ENCODE measurements around the gene GFRA1. TPM values are rescaled to one million over a fixed set of nuclear protein-coding genes. Genes with fewer than 3 reads are reported as not detected.

GFRA1 gene
- total and polyA plus RNA-seq, 7 experiments from 2014 or later: not detected

GRCh38 chr10:116071453-116072148, 201.4 kb downstream of the GFRA1 start:
- ChIA-PET CTCF (no interaction called here), POLR2A (no interaction called here)
- no peak for ATAC-seq
- Mint-ChIP-seq H3K9me3 (peaks cover 0 to 3% (median 0%) of the 10 kb centered on the region in 11 donors), H3K4me3 (no peak overlapping the region), H3K27me3 (peaks cover 0 to 3% (median 0%) of the 10 kb centered on the region in 5 donors), H3K36me3 (no peaks in the 10 kb centered on the region), H3K27ac (no peak overlapping the region), H3K4me1 (no peaks in the 10 kb centered on the region)
- no peak overlapping the region for H3K27ac ChIP-seq (ENCODE audit: low read depth, low read length)
- no peak for DNase-seq
- H3K9me3 ChIP-seq (ENCODE audit: control insufficient read depth in 2 of 3, low read length in 3 of 3): no peaks in the 10 kb centered on the region
- H3K4me1 ChIP-seq (ENCODE audit: control insufficient read depth in 2 of 2, insufficient read depth in 2 of 2, low read length in 2 of 2): no peaks in the 10 kb centered on the region
- H3K4me3 ChIP-seq (ENCODE audit: low read length): no peak overlapping the region
- intact Hi-C loops (cut with micrococcal nuclease): no loop called here
- H3K36me3 ChIP-seq (ENCODE audit: control insufficient read depth in 2 of 3, insufficient read depth in 3 of 3, low read length in 3 of 3): no peaks in the 10 kb centered on the region
- H3K27me3 ChIP-seq (ENCODE audit: control insufficient read depth in 2 of 2, insufficient read depth in 2 of 2, low read length in 2 of 2): no peaks in the 10 kb centered on the region

- Mint-ChIP-seq H3K4me1 (no peaks in the 10 kb centered on the region), H3K9me3 (peaks cover 0 to 3% (median 0%) of the 10 kb centered on the region in 11 donors), H3K27me3 (peaks cover 0 to 5% (median 0%) of the 10 kb centered on the region in 5 donors), H3K4me3 (no peak overlapping the region), H3K36me3 (no peaks in the 10 kb centered on the region), H3K27ac (no peak overlapping the region)
- Histone ChIP-seq H3K4me1 (ENCODE audit: control insufficient read depth in 2 of 2, insufficient read depth in 2 of 2, low read length in 2 of 2) (no peaks in the 10 kb centered on the region), H3K36me3 (ENCODE audit: control insufficient read depth in 2 of 3, insufficient read depth in 3 of 3, low read length in 3 of 3) (no peaks in the 10 kb centered on the region), H3K27me3 (ENCODE audit: control insufficient read depth in 2 of 2, insufficient read depth in 2 of 2, low read length in 2 of 2) (no peaks in the 10 kb centered on the region), H3K27ac (ENCODE audit: low read depth, low read length) (no peak overlapping the region), H3K9me3 (ENCODE audit: control insufficient read depth in 2 of 3, low read length in 3 of 3) (no peaks in the 10 kb centered on the region), H3K4me3 (ENCODE audit: low read length) (no peak overlapping the region)
- POLR2A ChIA-PET: no interaction called here
- intact Hi-C loops (cut with micrococcal nuclease): no loop called here
- ATAC-seq: no peak
- no peak for DNase-seq
- CTCF ChIA-PET: no interaction called here
Measured at GRCh38 chr10:116070743-116071320, 202.2 kb downstream of the GFRA1 start.

DNA sequence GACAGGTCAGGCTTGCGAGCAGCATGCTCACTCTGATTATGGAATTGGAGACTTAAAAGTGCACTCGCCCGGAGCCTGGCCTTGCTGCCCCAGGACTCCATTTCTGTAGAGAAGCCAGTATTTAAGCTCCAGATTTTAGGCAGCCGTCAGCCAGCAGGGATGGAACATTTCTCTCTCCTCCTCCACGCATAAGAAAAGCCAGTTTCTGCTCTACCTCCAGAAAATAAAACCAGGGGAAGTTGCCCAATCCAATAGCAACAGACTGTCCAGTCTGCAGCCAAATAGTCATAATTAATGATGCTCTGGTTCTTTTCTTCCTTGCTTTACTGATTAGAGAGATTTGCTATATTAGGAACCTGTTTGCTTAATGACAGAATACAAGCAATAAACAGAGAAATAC, 203.2 kb downstream of the GFRA1 start:
- Histone ChIP-seq H3K27ac (ENCODE audit: low read depth, low read length) (no peak overlapping the region), H3K4me1 (ENCODE audit: control insufficient read depth in 2 of 2, insufficient read depth in 2 of 2, low read length in 2 of 2) (no peaks in the 10 kb centered on the region), H3K9me3 (ENCODE audit: control insufficient read depth in 2 of 3, low read length in 3 of 3) (no peaks in the 10 kb centered on the region), H3K36me3 (ENCODE audit: control insufficient read depth in 2 of 3, insufficient read depth in 3 of 3, low read length in 3 of 3) (no peaks in the 10 kb centered on the region), H3K27me3 (ENCODE audit: control insufficient read depth in 2 of 2, insufficient read depth in 2 of 2, low read length in 2 of 2) (no peaks in the 10 kb centered on the region), H3K4me3 (ENCODE audit: low read length) (no peak overlapping the region)
- Mint-ChIP-seq H3K4me3 (no peak overlapping the region), H3K27ac (no peak overlapping the region), H3K27me3 (peaks cover 0 to 5% (median 0%) of the 10 kb centered on the region in 5 donors), H3K36me3 (no peaks in the 10 kb centered on the region), H3K9me3 (peaks cover 0 to 3% (median 0%) of the 10 kb centered on the region in 11 donors), H3K4me1 (no peaks in the 10 kb centered on the region)
- ATAC-seq (no peak), DNase-seq (no peak)
- ChIA-PET CTCF (no interaction called here), POLR2A (no interaction called here)
- intact Hi-C loops (cut with micrococcal nuclease): no loop called here

- Histone ChIP-seq H3K27me3 (ENCODE audit: control insufficient read depth in 2 of 2, insufficient read depth in 2 of 2, low read length in 2 of 2) (no peaks in the 10 kb centered on the region), H3K36me3 (ENCODE audit: control insufficient read depth in 2 of 3, insufficient read depth in 3 of 3, low read length in 3 of 3) (no peaks in the 10 kb centered on the region), H3K4me3 (ENCODE audit: low read length) (no peak overlapping the region), H3K9me3 (ENCODE audit: control insufficient read depth in 2 of 3, low read length in 3 of 3) (no peaks in the 10 kb centered on the region), H3K4me1 (ENCODE audit: control insufficient read depth in 2 of 2, insufficient read depth in 2 of 2, low read length in 2 of 2) (no peaks in the 10 kb centered on the region), H3K27ac (ENCODE audit: low read depth, low read length) (no peak overlapping the region)
- DNase-seq (no peak), ATAC-seq (no peak)
- ChIA-PET POLR2A (no interaction called here), CTCF (no interaction called here)
- Mint-ChIP-seq H3K36me3 (no peaks in the 10 kb centered on the region), H3K9me3 (peaks cover 0 to 3% (median 0%) of the 10 kb centered on the region in 11 donors), H3K4me3 (no peak overlapping the region), H3K27ac (no peak overlapping the region), H3K27me3 (peaks cover 0 to 8% (median 0%) of the 10 kb centered on the region in 5 donors), H3K4me1 (no peaks in the 10 kb centered on the region)
- intact Hi-C loops (cut with micrococcal nuclease): no loop called here
Measured at GRCh38 chr10:116067825-116068224, 205.2 kb downstream of the GFRA1 start.

DNA sequence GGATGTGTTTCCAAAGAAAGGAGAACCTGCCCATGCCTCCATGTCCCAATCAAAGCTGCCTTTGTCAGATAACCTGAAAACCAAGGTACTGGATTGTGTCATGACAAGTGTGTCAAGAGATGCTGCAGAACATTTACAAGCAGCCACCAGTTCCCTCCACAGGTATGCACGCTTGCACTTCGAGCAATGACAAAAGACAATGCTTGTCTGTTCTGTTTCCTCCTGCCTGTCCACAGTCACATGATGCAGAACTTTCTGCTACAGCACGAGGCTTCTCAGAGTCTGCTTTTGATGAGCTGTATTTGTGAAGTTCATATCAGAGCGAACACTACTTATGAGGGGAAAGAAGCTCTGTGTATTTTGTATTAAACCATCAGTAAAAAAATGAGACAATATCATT, 209.9 kb downstream of the GFRA1 start:
- Mint-ChIP-seq H3K9me3 (peaks cover 0 to 3% (median 0%) of the 10 kb centered on the region in 11 donors), H3K4me3 (no peak overlapping the region), H3K27me3 (peaks cover 0 to 28% (median 0%) of the 10 kb centered on the region in 5 donors), H3K4me1 (no peaks in the 10 kb centered on the region), H3K27ac (no peak overlapping the region), H3K36me3 (no peaks in the 10 kb centered on the region)
- H3K4me1 ChIP-seq (ENCODE audit: control insufficient read depth in 2 of 2, insufficient read depth in 2 of 2, low read length in 2 of 2): no peaks in the 10 kb centered on the region
- no peaks in the 10 kb centered on the region for H3K36me3 ChIP-seq (ENCODE audit: control insufficient read depth in 2 of 3, insufficient read depth in 3 of 3, low read length in 3 of 3)
- H3K4me3 ChIP-seq (ENCODE audit: low read length): no peak overlapping the region
- POLR2A ChIA-PET: no interaction called here
- no peaks in the 10 kb centered on the region for H3K27me3 ChIP-seq (ENCODE audit: control insufficient read depth in 2 of 2, insufficient read depth in 2 of 2, low read length in 2 of 2)
- DNase-seq (no peak), ATAC-seq (no peak)
- intact Hi-C loops (cut with micrococcal nuclease): no loop called here
- no peak overlapping the region for H3K27ac ChIP-seq (ENCODE audit: low read depth, low read length)
- CTCF ChIA-PET: no interaction called here
- no peaks in the 10 kb centered on the region for H3K9me3 ChIP-seq (ENCODE audit: control insufficient read depth in 2 of 3, low read length in 3 of 3)

- intact Hi-C loops (cut with micrococcal nuclease): no loop called here
- Histone ChIP-seq H3K27me3 (ENCODE audit: control insufficient read depth in 2 of 2, insufficient read depth in 2 of 2, low read length in 2 of 2) (no peaks in the 10 kb centered on the region), H3K9me3 (ENCODE audit: control insufficient read depth in 2 of 3, low read length in 3 of 3) (no peaks in the 10 kb centered on the region), H3K36me3 (ENCODE audit: control insufficient read depth in 2 of 3, insufficient read depth in 3 of 3, low read length in 3 of 3) (no peaks in the 10 kb centered on the region), H3K27ac (ENCODE audit: low read depth, low read length) (no peak overlapping the region), H3K4me1 (ENCODE audit: control insufficient read depth in 2 of 2, insufficient read depth in 2 of 2, low read length in 2 of 2) (no peaks in the 10 kb centered on the region), H3K4me3 (ENCODE audit: low read length) (no peak overlapping the region)
- Mint-ChIP-seq H3K4me1 (no peaks in the 10 kb centered on the region), H3K27ac (no peak overlapping the region), H3K4me3 (no peak overlapping the region), H3K36me3 (no peaks in the 10 kb centered on the region), H3K27me3 (peaks cover 0 to 23% (median 0%) of the 10 kb centered on the region in 5 donors), H3K9me3 (peaks cover 0 to 1% (median 0%) of the 10 kb centered on the region in 11 donors)
- DNase-seq (no peak), ATAC-seq (no peak)
- POLR2A ChIA-PET: no interaction called here
- CTCF ChIA-PET: no interaction called here
Measured at GRCh38 chr10:116060864-116061263, 212.1 kb downstream of the GFRA1 start.

- H3K4me1 Mint-ChIP-seq: no peaks in the 10 kb centered on the region
- peaks cover 0 to 3% (median 0%) of the 10 kb centered on the region in 11 donors for H3K9me3 Mint-ChIP-seq
- peaks cover 0 to 23% (median 0%) of the 10 kb centered on the region in 5 donors for H3K27me3 Mint-ChIP-seq
- ATAC-seq (no peak), DNase-seq (no peak)
- no peaks in the 10 kb centered on the region for H3K36me3 Mint-ChIP-seq
- no peaks in the 10 kb centered on the region for H3K27me3 ChIP-seq (ENCODE audit: control insufficient read depth in 2 of 2, insufficient read depth in 2 of 2, low read length in 2 of 2)
- ChIA-PET CTCF (no interaction called here), POLR2A (no interaction called here)
- H3K27ac Mint-ChIP-seq: no peak overlapping the region
- no peaks in the 10 kb centered on the region for H3K9me3 ChIP-seq (ENCODE audit: control insufficient read depth in 2 of 3, low read length in 3 of 3)
- no peak overlapping the region for H3K27ac ChIP-seq (ENCODE audit: low read depth, low read length)
- no peak overlapping the region for H3K4me3 ChIP-seq (ENCODE audit: low read length)
- intact Hi-C loops (cut with micrococcal nuclease): no loop called here
- H3K36me3 ChIP-seq (ENCODE audit: control insufficient read depth in 2 of 3, insufficient read depth in 3 of 3, low read length in 3 of 3): no peaks in the 10 kb centered on the region
- no peaks in the 10 kb centered on the region for H3K4me1 ChIP-seq (ENCODE audit: control insufficient read depth in 2 of 2, insufficient read depth in 2 of 2, low read length in 2 of 2)
- no peak overlapping the region for H3K4me3 Mint-ChIP-seq
Measured at GRCh38 chr10:116059320-116059719, 213.7 kb downstream of the GFRA1 start.
